Cerebellar nuclear complex (tissue), 1 donor: ENCODE results near the gene MBNL1.
"Not testable (repeated sequence)": the region's sequence is repeated elsewhere in the genome, so short reads cannot be mapped to it uniquely, and the experiment has no call there.

Experiments used
- DNase-seq, 2 experiments: peaks; one replicate each; lab custom pipeline; 2025; lab: John Stamatoyannopoulos, UW

MBNL1 gene

GRCh38 chr3:152403632-152404066 lies 134.9 kb downstream of the MBNL1 start:
- peak in 1 of 2 experiments; percentile 15 for DNase-seq

GRCh38 chr3:152404976-152405375 lies 136.2 kb downstream of the MBNL1 start:
- DNase-seq, result no peak

- no peak for DNase-seq
Observed at GRCh38 chr3:152405915-152406802, 137.4 kb downstream of the MBNL1 start.

GRCh38 chr3:152413240-152413639 lies 144.5 kb downstream of the MBNL1 start:
- no peak for DNase-seq

GRCh38 chr3:152416808-152417580 lies 148.3 kb downstream of the MBNL1 start:
- DNase-seq, result no peak

GRCh38 chr3:152419748-152420147 lies 151.0 kb downstream of the MBNL1 start:
- no peak for DNase-seq

GRCh38 chr3:152421162-152421561 lies 152.4 kb downstream of the MBNL1 start:
- no peak for DNase-seq

GRCh38 chr3:152426393-152426792 lies 157.7 kb downstream of the MBNL1 start:
- no peak for DNase-seq

GRCh38 chr3:152428577-152428976 lies 159.8 kb downstream of the MBNL1 start:
- DNase-seq, result no peak

- DNase-seq, result no peak
Observed at GRCh38 chr3:152430223-152431002, 161.7 kb downstream of the MBNL1 start.

- no peak for DNase-seq
Observed at GRCh38 chr3:152434142-152434541, 165.4 kb downstream of the MBNL1 start.

- DNase-seq, result not testable (repeated sequence)
Observed at GRCh38 chr3:152435210-152435609, 166.5 kb downstream of the MBNL1 start.

- no peak for DNase-seq
Observed at GRCh38 chr3:152436707-152437590, 168.2 kb downstream of the MBNL1 start.

GRCh38 chr3:152438181-152438580 lies 169.5 kb downstream of the MBNL1 start:
- no peak for DNase-seq

GRCh38 chr3:152438706-152439105 lies 170.0 kb downstream of the MBNL1 start:
- no peak for DNase-seq

- DNase-seq, result not testable (repeated sequence)
Observed at GRCh38 chr3:152440243-152440642, 171.5 kb downstream of the MBNL1 start.

GRCh38 chr3:152443212-152444023 lies 174.7 kb downstream of the MBNL1 start:
- DNase-seq, result no peak

- DNase-seq, result peak in 1 of 2 experiments; percentile 15
Observed at GRCh38 chr3:152444029-152444641, 175.4 kb downstream of the MBNL1 start.

- no peak for DNase-seq
Observed at GRCh38 chr3:152445212-152445611, 176.5 kb downstream of the MBNL1 start.

GRCh38 chr3:152446495-152446894 lies 177.8 kb downstream of the MBNL1 start:
- DNase-seq, result no peak
